H7 (cell line): ENCODE measurements around the gene CPM. TPM values are rescaled to one million over a fixed set of nuclear protein-coding genes. Genes with fewer than 3 reads are reported as not detected.
"Not testable (repeated sequence)": the region's sequence is repeated elsewhere in the genome, so short reads cannot be mapped to it uniquely, and the experiment has no call there.

Experiments
- DNase-seq: peaks from one replicate; pipeline ENCODE4 v3.0.0; 2012
- H3K27me3 ChIP-seq: 2 replicates; pipeline ENCODE4 v1.6.0; 2011; ENCODE audit warnings: mild to moderate bottlenecking, low read length; ENCODE audit not compliant: control insufficient read depth, insufficient read depth
- H3K36me3 ChIP-seq: replicated peaks from 2 replicates; pipeline ENCODE4 v1.5.1; 2011; ENCODE audit warnings: low read length; ENCODE audit not compliant: control insufficient read depth, insufficient read depth
- H3K4me3 ChIP-seq: 2 replicates; pipeline ENCODE4 v1.5.1; 2011; ENCODE audit warnings: low read depth, mild to moderate bottlenecking, control low read depth, low read length, moderate library complexity; ENCODE audit not compliant: insufficient read depth
- total RNA-seq: library from RNA; depleted of rRNA; stranded (reverse); fragments of >200 nt; shearing (Covaris generic); gene quantifications from 2 replicates; pipeline ENCODE4 v1.2.3, GENCODE V29; 2014

Gene CPM
- total RNA-seq, 1 experiment from 2014 or later, result 0.28 TPM

- H3K27me3 ChIP-seq, result no peaks in the 10 kb centered on the region
- H3K36me3 ChIP-seq, result no peaks in the 10 kb centered on the region
- H3K4me3 ChIP-seq, result no peak overlapping the region
- DNase-seq, result no peak
These were observed 66.0 kb downstream of the CPM start for GRCh38 chr12:68866950-68867349.

- Histone ChIP-seq H3K27me3 (no peaks in the 10 kb centered on the region), H3K36me3 (no peaks in the 10 kb centered on the region), H3K4me3 (no peak overlapping the region)
- no peak for DNase-seq
These were observed 67.4 kb downstream of the CPM start for GRCh38 chr12:68865399-68866164.

GRCh38 chr12:68864604-68865003 is 68.4 kb downstream of the CPM start:
- no peaks in the 10 kb centered on the region for H3K36me3 ChIP-seq
- H3K27me3 ChIP-seq, result no peaks in the 10 kb centered on the region
- no peak for DNase-seq
- H3K4me3 ChIP-seq, result no peak overlapping the region

GRCh38 chr12:68863886-68864454 is 69.0 kb downstream of the CPM start:
- H3K4me3 ChIP-seq, DNase-seq, H3K27me3 ChIP-seq: not testable (repeated sequence)

GRCh38 chr12:68863109-68863770 is 69.7 kb downstream of the CPM start:
- Histone ChIP-seq H3K36me3 (no peaks in the 10 kb centered on the region), H3K4me3 (no peak overlapping the region), H3K27me3 (no peaks in the 10 kb centered on the region)
- no peak for DNase-seq

More at GRCh38 chr12:68863886-68864454, 69.0 kb downstream of the CPM start:
- H3K36me3 ChIP-seq, result not testable (repeated sequence)

- Histone ChIP-seq H3K36me3 (no peaks in the 10 kb centered on the region), H3K27me3 (no peaks in the 10 kb centered on the region), H3K4me3 (no peak overlapping the region)
- no peak for DNase-seq
These were observed 71.1 kb downstream of the CPM start for GRCh38 chr12:68861890-68862289.

- DNase-seq, result no peak
- no peaks in the 10 kb centered on the region for H3K27me3 ChIP-seq
- H3K36me3 ChIP-seq, result no peaks in the 10 kb centered on the region
- no peak overlapping the region for H3K4me3 ChIP-seq
These were observed 76.5 kb downstream of the CPM start for GRCh38 chr12:68856510-68856909.

GRCh38 chr12:68855771-68856170 is 77.2 kb downstream of the CPM start:
- H3K36me3 ChIP-seq, result no peaks in the 10 kb centered on the region
- no peak overlapping the region for H3K4me3 ChIP-seq
- H3K27me3 ChIP-seq, result no peaks in the 10 kb centered on the region
- no peak for DNase-seq

- no peaks in the 10 kb centered on the region for H3K27me3 ChIP-seq
- no peak for DNase-seq
- no peak overlapping the region for H3K4me3 ChIP-seq
- no peaks in the 10 kb centered on the region for H3K36me3 ChIP-seq
These were observed 77.9 kb downstream of the CPM start for GRCh38 chr12:68855111-68855510.

- DNase-seq, result no peak
- no peaks in the 10 kb centered on the region for H3K36me3 ChIP-seq
- no peak overlapping the region for H3K4me3 ChIP-seq
- no peaks in the 10 kb centered on the region for H3K27me3 ChIP-seq
These were observed 78.4 kb downstream of the CPM start for GRCh38 chr12:68854554-68854953.

- no peak for DNase-seq
- no peaks in the 10 kb centered on the region for H3K27me3 ChIP-seq
- no peak overlapping the region for H3K4me3 ChIP-seq
- H3K36me3 ChIP-seq, result no peaks in the 10 kb centered on the region
These were observed 78.9 kb downstream of the CPM start for GRCh38 chr12:68854078-68854468.

- no peak overlapping the region for H3K4me3 ChIP-seq
- H3K27me3 ChIP-seq, result no peaks in the 10 kb centered on the region
- H3K36me3 ChIP-seq, result no peaks in the 10 kb centered on the region
- DNase-seq, result no peak
These were observed 79.4 kb downstream of the CPM start for GRCh38 chr12:68853396-68854077.

GRCh38 chr12:68851592-68852306 is 81.2 kb downstream of the CPM start:
- Histone ChIP-seq H3K27me3 (no peaks in the 10 kb centered on the region), H3K36me3 (no peaks in the 10 kb centered on the region), H3K4me3 (no peak overlapping the region)
- no peak for DNase-seq

GRCh38 chr12:68850390-68850789 is 82.6 kb downstream of the CPM start:
- H3K36me3 ChIP-seq, result no peaks in the 10 kb centered on the region
- no peak overlapping the region for H3K4me3 ChIP-seq
- H3K27me3 ChIP-seq, result no peaks in the 10 kb centered on the region
- no peak for DNase-seq
